ENCODE measurements around the gene DIP2C.

The DIP2C gene

DNA sequence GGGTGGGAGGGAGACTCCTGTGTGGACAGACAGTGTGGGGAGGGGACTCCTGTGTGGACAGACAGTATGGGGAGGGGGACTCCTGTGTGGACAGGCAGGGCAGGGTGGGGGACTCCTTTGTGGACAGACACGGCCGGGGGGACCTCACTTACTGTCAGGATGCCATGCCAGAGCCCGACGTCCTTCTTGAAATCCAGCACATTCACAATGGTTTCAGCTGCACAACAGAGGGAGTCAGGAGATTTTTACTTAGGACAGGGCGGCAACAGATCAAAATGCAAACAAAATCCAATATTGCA lies 301.9 kb downstream of the DIP2C start:
- TF ChIP-seq CTCF (IDR thresholded peaks at IDR 0.05): no peak
- Histone ChIP-seq H3K4me1 (peaks cover 0 to 4% (median 2%) of the 10 kb centered on the region in 4 donors), H3K27ac (no peak overlapping the region), H3K4me3 (peak overlapping the region; percentile 6 to 18), H3K36me3 (peaks cover 45 to 82% (median 75%) of the 10 kb centered on the region in 3 donors), H3K27me3 (no peaks in the 10 kb centered on the region), H3K9me3 (no peaks in the 10 kb centered on the region)
- no peak for DNase-seq
- intact Hi-C loops (cut with DNase I; ENCODE audit: low total_unique reads): no loop called here

DNA sequence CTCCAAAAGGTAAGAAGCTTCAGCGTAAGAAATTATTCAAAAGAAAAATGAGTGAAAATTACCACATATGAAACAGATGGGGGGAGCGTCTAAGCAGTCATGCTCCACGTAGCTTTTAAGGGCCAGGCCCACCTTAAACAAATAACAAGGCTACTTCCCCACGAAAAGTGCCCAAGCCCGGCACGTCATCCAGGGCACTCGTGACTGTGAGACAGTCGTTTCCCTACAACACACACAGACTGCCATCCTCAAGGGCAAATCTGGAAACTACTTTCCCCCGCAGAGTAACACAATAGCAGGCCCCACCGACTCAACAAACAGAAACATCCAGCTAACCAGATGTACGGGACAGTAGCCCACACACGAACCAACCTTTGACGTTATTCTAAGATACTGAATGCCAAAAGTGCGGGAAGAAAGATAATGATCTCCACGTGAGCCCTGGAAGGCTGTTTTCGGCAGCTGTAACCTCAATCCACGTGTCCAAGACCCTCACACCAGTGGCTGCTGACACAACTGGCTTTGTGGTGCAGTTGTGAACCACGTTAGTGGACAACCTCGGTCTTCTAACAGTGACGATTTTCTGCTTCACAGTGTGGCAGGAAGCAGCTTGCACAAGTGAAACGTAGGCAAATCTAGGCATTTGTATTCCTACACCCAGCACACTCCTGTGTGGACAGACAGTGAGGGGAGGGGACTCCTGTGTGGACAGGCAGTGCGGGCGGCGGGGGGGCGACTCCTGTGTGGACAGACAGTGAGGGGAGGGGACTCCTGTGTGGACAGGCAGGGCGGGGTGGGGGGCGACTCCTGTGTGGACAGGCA lies 302.5 kb downstream of the DIP2C start:
- Histone ChIP-seq H3K27ac (no peak overlapping the region), H3K9me3 (no peaks in the 10 kb centered on the region), H3K4me1 (peaks cover 0 to 4% (median 2%) of the 10 kb centered on the region in 4 donors), H3K27me3 (no peaks in the 10 kb centered on the region), H3K4me3 (peak overlapping the region; percentile 6 to 18), H3K36me3 (peaks cover 50 to 88% (median 81%) of the 10 kb centered on the region in 3 donors)
- TF ChIP-seq CTCF (IDR thresholded peaks at IDR 0.05): no peak
- intact Hi-C loops (cut with DNase I; ENCODE audit: low total_unique reads): no loop called here
- peak; percentile 54 to 70 for DNase-seq

DNA sequence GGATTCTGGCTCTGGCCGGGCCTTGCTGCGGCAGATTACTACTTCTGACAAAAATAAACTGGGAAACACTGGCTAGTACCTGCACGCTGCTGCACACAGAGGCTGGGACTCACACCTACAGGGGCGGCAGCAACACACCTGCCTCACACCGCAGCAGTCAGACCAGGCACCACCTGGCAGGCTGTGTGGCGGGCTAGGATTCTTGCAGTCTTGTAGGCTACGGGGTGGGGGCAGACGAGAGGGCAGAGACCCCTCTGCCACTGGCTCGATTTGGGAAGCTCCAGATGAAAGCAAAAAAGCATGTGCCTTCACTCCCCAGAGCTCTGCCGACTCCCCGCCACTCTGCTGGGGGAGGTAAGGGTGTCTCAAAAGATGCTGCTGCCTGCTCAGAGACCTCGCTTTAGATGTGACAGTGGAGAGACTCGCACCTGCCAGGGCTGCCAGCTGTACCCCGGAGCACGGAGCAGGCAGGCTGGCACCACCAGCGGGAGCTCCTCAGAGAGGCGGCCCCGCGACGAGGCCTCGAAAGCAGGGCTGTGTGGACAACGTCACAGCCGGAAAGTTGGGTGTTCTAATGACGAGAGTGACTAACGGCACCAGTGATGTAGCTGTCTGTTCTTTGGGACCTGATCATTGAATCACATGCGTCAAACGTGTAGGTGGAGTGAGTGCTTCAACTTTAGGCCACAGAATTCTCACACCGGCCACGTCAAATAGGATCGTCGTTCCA lies 303.7 kb downstream of the DIP2C start:
- Histone ChIP-seq H3K27me3 (no peaks in the 10 kb centered on the region), H3K4me1 (peaks cover 0 to 7% (median 0%) of the 10 kb centered on the region in 4 donors), H3K9me3 (no peaks in the 10 kb centered on the region), H3K4me3 (no peak overlapping the region), H3K27ac (no peak overlapping the region), H3K36me3 (peaks cover 59 to 97% (median 88%) of the 10 kb centered on the region in 3 donors)
- peak in 1 of 2 donors; percentile 56 for DNase-seq
- no peak for TF ChIP-seq CTCF (IDR thresholded peaks at IDR 0.05)
- intact Hi-C loops (cut with DNase I; ENCODE audit: low total_unique reads): no loop called here

DNA sequence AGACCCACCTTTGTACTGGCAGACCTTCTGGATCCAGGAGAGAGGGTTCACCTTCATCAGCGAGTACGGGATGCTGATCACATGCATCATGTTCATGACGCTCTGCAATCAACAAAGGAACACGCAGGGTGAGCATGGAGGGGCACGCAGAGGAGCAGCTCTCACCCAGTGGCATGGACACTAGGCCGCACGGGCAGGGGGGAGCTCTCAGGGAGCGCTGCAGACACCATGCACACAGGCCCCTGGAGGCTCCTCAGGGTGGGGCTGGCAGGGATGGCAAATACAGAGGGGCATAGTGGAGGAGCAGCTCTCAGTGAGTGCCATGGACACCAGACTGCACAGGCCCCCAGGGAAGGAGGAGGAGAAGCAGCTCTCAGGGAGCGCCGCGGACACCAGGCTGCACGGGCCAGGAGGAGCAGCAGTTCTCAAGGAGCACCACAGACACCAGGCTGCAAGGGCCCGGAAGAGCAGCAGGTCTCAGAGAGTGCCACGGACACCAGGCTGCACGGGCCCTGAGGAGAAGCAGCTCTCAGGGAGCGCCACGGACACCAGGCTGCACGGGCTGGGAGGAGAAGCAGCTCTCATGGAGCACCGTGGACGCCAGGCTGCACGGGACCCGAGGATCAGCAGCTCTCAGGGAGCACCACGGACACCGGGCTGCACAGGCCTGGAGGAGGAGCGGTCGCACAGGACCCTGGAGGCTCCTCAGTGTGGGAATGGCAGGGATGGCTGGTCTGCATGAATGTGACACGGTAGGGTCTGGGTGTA lies 304.7 kb downstream of the DIP2C start:
- DNase-seq: peak in 1 of 2 donors; percentile 56
- Histone ChIP-seq H3K4me1 (peaks cover 0 to 12% (median 0%) of the 10 kb centered on the region in 4 donors), H3K9me3 (no peaks in the 10 kb centered on the region), H3K27me3 (no peaks in the 10 kb centered on the region), H3K27ac (no peak overlapping the region), H3K36me3 (peaks cover 55 to 98% (median 82%) of the 10 kb centered on the region in 3 donors), H3K4me3 (no peak overlapping the region)
- intact Hi-C loops (cut with DNase I; ENCODE audit: low total_unique reads): no loop called here
- no peak for TF ChIP-seq CTCF (IDR thresholded peaks at IDR 0.05)

- Histone ChIP-seq H3K36me3 (peaks cover 61 to 92% (median 84%) of the 10 kb centered on the region in 3 donors), H3K27ac (no peak overlapping the region), H3K4me1 (peaks cover 0 to 12% (median 0%) of the 10 kb centered on the region in 4 donors), H3K27me3 (no peaks in the 10 kb centered on the region), H3K4me3 (no peak overlapping the region), H3K9me3 (no peaks in the 10 kb centered on the region)
- intact Hi-C loops (cut with DNase I; ENCODE audit: low total_unique reads): no loop called here
- no peak for TF ChIP-seq CTCF (IDR thresholded peaks at IDR 0.05)
- no peak for DNase-seq
These were observed 305.9 kb downstream of the DIP2C start for GRCh38 chr10:383519-383918.
